Measurements from ENCODE around the gene HTR2C.
A peak's percentile ranks its signal among the peaks of the same experiment; 100 is the strongest.

HTR2C gene

DNA sequence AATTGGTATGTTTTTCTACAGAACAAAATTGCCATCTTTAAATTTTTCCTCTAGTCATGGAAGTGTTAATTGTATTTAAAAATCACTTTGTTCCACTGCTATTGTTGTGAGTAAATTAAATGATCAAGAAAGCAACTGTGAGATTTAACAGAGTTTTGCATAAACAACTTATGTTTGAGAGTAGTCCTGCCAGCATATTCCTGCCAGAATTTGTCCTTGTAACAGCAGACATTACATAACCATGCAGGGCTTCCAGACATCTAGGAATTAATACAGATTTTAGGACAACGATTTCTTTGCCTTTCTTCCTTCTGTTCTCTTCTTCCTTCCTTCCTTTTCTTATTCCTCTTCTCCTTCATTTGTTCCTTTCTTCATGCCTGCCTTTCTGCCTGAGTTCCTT, 125.5 kb downstream of the HTR2C start:
- H3K27ac ChIP-seq, result no peak overlapping the region
- DNase-seq (ENCODE audit: low read depth, low spot score), result no peak

DNA sequence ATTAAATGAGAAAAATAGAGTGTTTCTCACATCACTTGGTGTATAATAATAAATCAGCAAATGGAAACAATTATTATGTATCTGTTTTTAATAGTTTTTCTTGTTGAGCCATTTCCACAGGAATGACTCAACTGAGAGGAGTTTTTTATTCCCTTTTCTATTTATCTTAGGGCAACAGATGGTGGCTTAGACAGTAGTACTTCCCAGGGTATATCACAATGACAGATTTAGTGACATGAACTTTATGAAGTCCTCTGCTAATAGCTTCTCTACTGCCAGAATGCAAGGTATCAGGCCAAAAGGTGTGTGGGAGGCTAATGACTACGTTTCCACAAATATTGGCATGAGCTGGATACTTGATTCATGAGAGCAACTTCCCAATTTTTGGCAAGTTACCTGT, 126.7 kb downstream of the HTR2C start:
- no peak overlapping the region for H3K27ac ChIP-seq
- no peak for DNase-seq (ENCODE audit: low read depth, low spot score)

DNA sequence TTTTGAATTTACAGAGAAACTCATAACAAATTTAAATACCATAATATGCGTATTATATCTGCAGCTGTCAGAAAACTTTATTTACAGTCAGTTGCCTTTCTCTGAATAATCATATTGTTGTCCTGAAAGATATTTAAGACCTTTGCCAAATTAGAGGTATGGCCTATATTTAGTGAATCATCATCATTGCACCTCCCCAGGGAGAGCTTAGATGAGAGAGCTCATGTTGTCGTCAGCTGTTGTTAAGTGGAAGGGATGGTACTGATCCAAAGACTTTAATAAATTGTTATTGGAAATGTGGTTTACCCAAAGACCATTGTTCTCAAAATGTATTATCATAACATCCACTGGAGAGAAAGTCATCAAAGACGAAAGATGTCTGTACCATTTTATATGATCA, 128.6 kb downstream of the HTR2C start:
- DNase-seq (ENCODE audit: low read depth, low spot score), result no peak

DNA sequence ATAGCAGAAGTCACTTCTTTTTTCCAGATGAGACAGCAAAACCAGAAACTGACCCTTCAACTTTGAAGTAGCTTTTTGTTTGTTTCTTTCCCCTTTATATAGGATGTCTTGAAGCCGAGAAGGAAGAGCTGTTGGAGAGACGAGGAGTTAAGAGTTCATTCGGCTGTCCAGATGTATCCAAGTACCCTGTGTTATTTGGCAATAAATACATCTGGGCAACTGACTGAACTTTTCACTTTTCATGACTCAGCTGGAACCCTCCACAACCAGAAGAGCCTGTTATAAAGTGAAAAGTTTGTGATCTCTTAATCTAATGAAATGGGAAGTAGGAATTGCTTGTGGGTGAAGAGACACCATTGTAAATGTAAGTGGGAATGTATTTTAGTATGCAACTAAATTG, 131.2 kb downstream of the HTR2C start:
- no peak for DNase-seq (ENCODE audit: low read depth, low spot score)
- no peak overlapping the region for H3K27ac ChIP-seq

More for the DNA sequence above, 128.6 kb downstream of the HTR2C start:
- no peak overlapping the region for H3K27ac ChIP-seq

DNA sequence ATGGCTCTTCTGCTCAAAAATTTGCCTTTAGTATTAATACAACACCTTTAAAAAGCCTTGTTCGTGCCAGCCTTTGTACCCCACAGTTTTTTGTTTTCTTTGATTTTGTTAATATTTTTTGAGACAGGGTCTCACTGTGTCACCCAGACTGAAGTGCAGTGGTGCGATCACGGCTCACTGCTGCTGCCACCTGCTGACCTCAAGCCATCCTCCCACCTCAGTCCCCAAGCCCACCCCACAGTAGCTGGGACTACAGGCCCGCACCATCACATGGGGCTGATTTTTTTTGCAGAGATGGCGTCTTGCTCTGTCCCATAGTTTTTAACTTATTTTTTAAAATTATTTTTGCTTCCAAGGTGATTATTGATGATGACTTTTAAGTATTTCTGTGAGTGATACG, 134.0 kb downstream of the HTR2C start:
- H3K27ac ChIP-seq, result no peak overlapping the region
- no peak for DNase-seq (ENCODE audit: low read depth, low spot score)

GRCh38 chrX:114766541-114766940, 182.7 kb downstream of the HTR2C start:
- DNase-seq (ENCODE audit: low read depth, low spot score), result no peak
- no peak overlapping the region for H3K27ac ChIP-seq

- no peak for DNase-seq (ENCODE audit: low read depth, low spot score)
- H3K27ac ChIP-seq, result no peak overlapping the region
Observed at GRCh38 chrX:114774691-114775090, 190.8 kb downstream of the HTR2C start.

GRCh38 chrX:114782925-114783324, 199.0 kb downstream of the HTR2C start:
- H3K27ac ChIP-seq, result no peak overlapping the region
- no peak for DNase-seq (ENCODE audit: low read depth, low spot score)

- no peak overlapping the region for H3K27ac ChIP-seq
- no peak for DNase-seq (ENCODE audit: low read depth, low spot score)
Observed at GRCh38 chrX:114787061-114787460, 203.2 kb downstream of the HTR2C start.

DNA sequence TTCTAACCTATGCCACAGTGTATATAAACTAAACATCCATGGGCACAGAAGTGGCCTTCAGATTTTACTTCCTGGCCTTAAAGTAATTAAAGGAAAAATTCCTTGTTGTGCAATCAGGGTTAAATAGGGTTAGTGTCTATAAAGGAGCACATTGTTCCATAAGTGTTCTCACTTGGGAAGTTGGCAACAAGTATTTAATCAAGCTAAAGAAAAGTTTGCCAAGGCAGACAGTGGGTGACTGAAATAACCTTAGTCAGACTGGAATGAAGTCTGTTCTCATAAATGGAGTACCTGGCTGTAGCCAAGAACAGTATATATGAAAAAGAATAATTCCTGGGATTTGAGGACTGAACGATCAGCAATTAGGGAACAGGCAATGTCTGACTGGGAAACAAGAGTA, 213.6 kb downstream of the HTR2C start:
- H3K27ac ChIP-seq, result no peak overlapping the region
- no peak for DNase-seq (ENCODE audit: low read depth, low spot score)

DNA sequence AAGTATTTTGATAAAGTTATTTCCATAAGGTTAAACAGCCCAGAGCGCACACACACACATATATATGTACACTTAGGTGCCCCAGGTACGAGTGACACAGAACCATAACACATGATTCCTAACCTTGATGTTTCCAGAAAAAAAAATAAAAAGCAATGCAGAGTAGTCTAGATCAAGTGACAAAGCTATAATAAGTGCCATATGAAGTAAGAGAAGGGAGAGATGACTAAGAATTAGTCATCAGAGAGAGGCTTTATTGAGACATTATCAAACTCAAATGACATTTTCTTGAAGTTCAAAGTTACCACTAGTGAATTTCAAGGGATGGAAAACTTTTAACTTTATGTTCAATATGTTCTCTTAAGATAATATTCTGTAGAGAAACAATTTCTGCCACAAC, 215.0 kb downstream of the HTR2C start:
- H3K27ac ChIP-seq, result no peak overlapping the region
- DNase-seq (ENCODE audit: low read depth, low spot score), result no peak

- H3K27ac ChIP-seq, result no peak overlapping the region
- DNase-seq (ENCODE audit: low read depth, low spot score), result peak; percentile 6
Observed at GRCh38 chrX:114800719-114801118, 216.8 kb downstream of the HTR2C start.

DNA sequence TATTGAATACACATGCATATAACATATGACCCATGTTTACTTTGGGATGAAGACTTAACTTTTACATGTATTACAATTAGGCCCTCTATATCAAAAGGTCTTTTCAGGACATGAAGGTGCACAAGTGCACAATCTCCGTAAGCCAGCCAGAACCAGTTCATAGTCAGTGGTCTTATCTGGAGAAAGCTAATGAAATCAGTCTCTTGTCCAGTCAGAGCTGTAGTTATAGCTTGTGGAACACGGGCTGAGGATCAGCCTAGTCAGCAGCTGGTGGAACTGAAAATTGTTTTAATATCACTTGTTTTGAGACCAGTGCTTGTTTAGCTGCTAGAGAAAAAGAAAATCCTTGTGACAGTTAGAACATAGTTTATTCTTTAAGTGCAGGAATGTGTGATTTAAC, 235.6 kb downstream of the HTR2C start:
- no peak overlapping the region for H3K27ac ChIP-seq
- DNase-seq (ENCODE audit: low read depth, low spot score), result no peak

DNA sequence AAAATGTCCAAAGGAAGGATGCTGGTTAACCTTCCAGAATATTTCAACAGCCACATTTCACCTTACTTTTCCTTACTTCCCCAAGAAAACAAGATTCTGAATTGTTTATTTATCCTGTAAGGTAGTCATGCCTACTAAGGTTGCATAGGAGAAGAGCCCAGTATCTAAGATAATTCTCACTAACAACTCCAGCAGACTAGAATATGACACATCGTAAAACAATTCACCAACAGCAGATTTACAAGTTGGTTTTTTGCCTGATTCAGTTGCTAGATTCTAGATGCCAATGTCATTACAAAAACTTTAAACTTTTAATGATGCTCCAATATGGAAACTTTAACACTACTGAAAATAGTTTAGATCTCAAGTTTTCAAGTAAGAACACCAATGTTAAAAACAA, 257.2 kb downstream of the HTR2C start:
- no peak overlapping the region for H3K27ac ChIP-seq
- DNase-seq (ENCODE audit: low read depth, low spot score), result no peak

DNA sequence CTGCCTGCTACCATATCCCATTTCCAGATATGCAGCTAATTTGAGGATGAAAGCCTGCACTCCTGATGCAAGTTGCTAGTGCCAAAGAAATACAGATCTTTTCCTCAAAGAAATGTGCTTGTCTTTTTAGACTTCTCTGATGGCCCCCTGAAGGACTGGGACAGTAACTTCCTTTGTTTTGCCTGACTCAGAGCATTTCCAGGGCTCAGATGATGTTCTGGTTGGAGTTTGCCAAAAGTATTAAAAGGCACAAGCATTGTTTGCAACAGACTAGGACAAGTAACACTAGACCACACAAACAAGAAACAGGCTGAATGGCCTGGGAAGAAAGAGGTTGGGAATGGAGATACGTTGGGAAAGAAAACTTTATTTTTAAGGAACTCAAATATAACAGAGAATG, 258.3 kb downstream of the HTR2C start:
- no peak for DNase-seq (ENCODE audit: low read depth, low spot score)
- H3K27ac ChIP-seq, result no peak overlapping the region

DNA sequence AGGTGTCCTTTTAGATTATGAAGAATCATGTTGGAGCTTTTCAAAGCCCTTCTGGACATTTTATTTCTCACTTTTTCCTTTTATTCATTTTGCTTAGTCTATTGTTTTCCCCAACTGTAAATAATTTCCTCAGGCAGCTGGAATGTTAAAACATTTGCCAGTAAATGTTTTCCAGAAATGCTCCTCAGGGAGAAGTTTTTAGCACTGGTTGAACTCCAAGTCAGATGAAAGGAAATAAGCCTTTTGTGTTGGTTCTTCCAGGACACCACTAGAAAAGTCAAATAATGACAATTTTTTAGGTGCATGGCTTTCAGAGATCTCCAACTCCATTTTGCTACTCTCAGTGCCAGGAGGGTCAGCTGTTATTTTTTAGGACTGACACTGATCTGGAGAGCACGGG, 305.6 kb downstream of the HTR2C start:
- H3K27ac ChIP-seq, result no peak overlapping the region
- no peak for DNase-seq (ENCODE audit: low read depth, low spot score)

DNA sequence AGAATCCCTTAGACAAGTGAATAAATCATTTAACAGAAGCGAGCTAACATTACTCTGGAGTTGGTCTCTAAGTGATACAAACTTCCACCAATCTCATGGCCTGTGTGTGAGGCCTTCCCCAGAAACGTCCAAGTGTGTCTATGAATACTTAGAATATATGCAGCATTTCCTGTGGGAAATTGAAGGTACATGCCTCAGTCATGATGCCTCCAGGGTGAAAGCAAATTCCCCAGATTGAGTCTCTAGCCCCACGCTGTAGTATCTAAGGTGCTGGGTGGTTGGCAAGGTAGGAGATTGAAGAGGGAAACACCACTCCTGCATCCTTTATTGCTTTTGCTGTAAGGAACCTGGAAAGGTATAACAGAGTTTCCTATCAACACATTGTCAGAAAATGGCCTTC, 319.7 kb downstream of the HTR2C start:
- no peak overlapping the region for H3K27ac ChIP-seq
- DNase-seq (ENCODE audit: low read depth, low spot score), result no peak

DNA sequence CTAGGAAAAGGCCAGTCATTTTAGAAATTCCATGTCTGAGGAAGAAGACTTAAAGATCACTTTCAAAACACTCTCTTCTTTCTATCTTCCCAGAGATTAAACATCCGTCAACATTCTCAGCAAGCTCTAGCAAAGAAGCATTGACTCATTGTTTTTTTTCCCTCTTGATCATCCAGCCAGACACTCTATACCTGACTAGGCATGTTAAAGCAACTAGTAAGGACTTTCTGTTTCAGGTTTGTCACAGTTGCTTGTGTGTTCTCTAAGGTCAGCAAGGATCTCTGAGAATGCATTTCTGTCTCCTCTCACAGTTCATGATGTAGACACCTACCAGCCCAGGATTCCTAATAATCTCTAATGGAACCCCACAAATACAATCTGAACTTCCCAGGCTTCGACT, 321.4 kb downstream of the HTR2C start:
- DNase-seq (ENCODE audit: low read depth, low spot score), result peak; percentile 60
- H3K27ac ChIP-seq, result peak overlapping the region; percentile 47

DNA sequence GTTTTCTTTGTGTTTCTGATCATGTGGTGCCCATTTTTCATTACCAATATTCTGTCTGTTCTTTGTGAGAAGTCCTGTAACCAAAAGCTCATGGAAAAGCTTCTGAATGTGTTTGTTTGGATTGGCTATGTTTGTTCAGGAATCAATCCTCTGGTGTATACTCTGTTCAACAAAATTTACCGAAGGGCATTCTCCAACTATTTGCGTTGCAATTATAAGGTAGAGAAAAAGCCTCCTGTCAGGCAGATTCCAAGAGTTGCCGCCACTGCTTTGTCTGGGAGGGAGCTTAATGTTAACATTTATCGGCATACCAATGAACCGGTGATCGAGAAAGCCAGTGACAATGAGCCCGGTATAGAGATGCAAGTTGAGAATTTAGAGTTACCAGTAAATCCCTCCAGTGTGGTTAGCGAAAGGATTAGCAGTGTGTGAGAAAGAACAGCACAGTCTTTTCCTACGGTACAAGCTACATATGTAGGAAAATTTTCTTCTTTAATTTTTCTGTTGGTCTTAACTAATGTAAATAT, 323.2 kb downstream of the HTR2C start:
- DNase-seq (ENCODE audit: low read depth, low spot score), result no peak
- no peak overlapping the region for H3K27ac ChIP-seq

DNA sequence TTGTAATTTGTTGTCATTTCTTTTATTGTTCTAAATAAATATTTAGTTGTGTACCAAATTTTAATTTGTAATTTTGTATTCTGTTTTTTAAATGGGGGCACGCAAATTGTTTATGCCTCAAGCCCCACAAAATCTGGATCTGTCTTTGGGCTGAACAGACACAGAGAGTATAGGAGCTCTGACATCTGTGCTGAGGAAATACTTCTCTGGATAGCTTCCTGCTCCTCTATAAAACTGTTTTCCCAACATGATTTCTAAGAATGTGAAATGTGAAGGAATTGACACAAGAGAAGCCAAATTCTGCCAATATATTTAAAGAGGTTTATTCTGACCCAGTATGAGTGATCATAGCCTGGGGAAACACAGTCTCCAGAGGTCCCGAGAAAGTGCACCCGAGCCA, 340.5 kb downstream of the HTR2C start:
- no peak for DNase-seq (ENCODE audit: low read depth, low spot score)
- H3K27ac ChIP-seq, result no peak overlapping the region

GRCh38 chrX:114924856-114925255, 341.0 kb downstream of the HTR2C start:
- H3K27ac ChIP-seq, result no peak overlapping the region
- no peak for DNase-seq (ENCODE audit: low read depth, low spot score)

DNA sequence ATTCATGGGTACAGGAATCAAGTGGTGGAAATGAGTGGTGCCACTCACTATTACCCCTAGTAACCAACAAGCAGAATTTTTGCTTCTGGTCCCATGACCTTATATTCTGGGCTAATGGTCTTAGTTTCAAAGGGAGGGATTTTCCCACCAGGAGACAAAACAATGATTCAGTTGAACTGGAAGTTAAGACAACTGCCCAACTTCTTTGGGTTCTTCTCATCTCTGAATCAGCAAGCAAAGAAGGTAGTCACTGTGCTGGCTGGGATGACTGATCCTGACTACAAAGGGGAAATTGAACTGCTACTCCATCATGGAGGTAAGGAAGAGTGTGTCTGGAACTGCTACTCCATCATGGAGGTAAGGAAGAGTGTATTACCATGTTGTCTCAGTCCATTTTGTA, 346.3 kb downstream of the HTR2C start:
- no peak for DNase-seq (ENCODE audit: low read depth, low spot score)
- H3K27ac ChIP-seq, result no peak overlapping the region

GRCh38 chrX:114932550-114932949, 348.7 kb downstream of the HTR2C start:
- H3K27ac ChIP-seq, result no peak overlapping the region
- DNase-seq (ENCODE audit: low read depth, low spot score), result no peak
